Prostate gland (tissue), 2 donors: ENCODE results near the gene DUSP11.

Experiments
- POLR2A ChIP-seq: fragments of 450-650 bp; IDR thresholded peaks from one replicate; pipeline ENCODE4 v1.6.1; 2016; ENCODE audit warnings: antibody characterized with exemption, mild to moderate bottlenecking
- POLR2AphosphoS5 ChIP-seq: sonication (generic); formaldehyde crosslinking; IDR thresholded peaks from one replicate; pipeline ENCODE4 v1.6.1; 2017; ENCODE audit warnings: antibody characterized with exemption
- TF ChIP-seq, protein P1 (sequence below), 4 experiments: fragments of 200-600 bp in 2 of 4; fragments of 450-650 bp in 2 of 4; sonication (generic) in 2 of 4; IDR thresholded peaks; 1 replicate in 3 of 4; 2 replicates in 1 of 4; pipeline ENCODE4 v1.5.1; 2016 to 2019; ENCODE audit warnings: antibody characterized with exemption in 4 of 4, mild to moderate bottlenecking in 2 of 4, moderate library complexity in 2 of 4

DNA sequence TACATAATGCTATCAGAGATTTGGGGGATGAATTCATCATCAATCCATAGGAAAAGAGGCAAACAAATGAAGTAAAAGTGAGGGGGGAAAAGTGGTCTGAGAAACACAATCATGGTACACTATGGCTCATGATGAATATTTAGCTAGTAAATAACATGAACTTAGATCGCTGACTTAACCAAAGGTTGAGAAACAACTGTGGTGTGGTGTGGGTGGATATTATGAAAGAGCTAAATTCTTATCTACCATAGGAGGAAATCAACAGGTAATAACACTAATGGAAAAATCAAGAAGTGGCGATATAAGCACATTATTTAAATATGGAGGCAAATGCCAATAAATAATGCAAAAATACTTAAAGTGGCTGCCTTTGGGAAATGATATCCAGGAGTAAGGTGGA is 30.6 kb downstream of the DUSP11 start:
- TF ChIP-seq, protein P1, sequence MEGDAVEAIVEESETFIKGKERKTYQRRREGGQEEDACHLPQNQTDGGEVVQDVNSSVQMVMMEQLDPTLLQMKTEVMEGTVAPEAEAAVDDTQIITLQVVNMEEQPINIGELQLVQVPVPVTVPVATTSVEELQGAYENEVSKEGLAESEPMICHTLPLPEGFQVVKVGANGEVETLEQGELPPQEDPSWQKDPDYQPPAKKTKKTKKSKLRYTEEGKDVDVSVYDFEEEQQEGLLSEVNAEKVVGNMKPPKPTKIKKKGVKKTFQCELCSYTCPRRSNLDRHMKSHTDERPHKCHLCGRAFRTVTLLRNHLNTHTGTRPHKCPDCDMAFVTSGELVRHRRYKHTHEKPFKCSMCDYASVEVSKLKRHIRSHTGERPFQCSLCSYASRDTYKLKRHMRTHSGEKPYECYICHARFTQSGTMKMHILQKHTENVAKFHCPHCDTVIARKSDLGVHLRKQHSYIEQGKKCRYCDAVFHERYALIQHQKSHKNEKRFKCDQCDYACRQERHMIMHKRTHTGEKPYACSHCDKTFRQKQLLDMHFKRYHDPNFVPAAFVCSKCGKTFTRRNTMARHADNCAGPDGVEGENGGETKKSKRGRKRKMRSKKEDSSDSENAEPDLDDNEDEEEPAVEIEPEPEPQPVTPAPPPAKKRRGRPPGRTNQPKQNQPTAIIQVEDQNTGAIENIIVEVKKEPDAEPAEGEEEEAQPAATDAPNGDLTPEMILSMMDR (IDR thresholded peaks at IDR 0.05) = no peak
- TF ChIP-seq POLR2AphosphoS5 (no peak), POLR2A (no peak)
